HG03280 (cell line): ENCODE measurements around the gene DUSP21.
"Not testable (repeated sequence)": the region's sequence is repeated elsewhere in the genome, so short reads cannot be mapped to it uniquely, and the experiment has no call there.

Experiments used
- ATAC-seq: cut with Tn5 transposase; IDR thresholded peaks from one replicate; pipeline ENCODE4 v1.9.1; 2021; ENCODE audit warnings: mild to moderate bottlenecking, moderate library complexity; ENCODE audit not compliant: unreplicated experiment

DUSP21 gene

DNA sequence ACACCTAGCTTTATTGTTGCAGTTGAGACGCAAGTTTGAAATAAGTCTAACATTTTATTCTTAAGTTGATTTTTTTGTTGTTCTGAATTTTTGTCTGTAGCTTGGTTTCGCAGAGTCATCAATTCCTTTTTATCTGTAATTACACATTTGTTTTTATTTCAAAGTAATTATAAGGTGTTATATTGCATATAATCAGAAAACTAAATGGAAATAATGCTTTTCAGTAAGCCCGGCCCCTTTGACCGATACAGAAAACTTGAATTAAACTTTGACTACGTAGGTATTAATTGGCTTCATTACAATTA lies 31.3 kb downstream of the DUSP21 start:
- ATAC-seq = no peak

DNA sequence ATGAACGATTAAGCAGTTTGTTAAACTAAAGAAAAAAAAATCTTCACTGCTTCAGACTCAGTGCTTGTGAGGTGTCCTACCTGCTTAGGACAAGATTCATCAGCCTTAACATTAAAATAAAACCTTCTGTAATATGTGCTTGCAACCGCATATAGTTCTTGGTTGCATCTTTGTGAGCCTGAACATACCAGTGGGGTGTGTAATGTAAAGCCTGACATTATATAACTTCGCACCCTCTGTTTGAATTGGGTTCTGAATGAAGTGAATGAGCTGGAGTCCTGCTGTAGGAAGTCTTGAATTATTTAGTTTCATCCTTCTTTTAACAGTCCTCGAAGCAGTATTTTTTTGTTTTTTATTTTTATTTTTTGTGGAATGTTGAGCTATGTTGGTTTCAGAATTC lies 32.3 kb downstream of the DUSP21 start:
- no peak for ATAC-seq

DNA sequence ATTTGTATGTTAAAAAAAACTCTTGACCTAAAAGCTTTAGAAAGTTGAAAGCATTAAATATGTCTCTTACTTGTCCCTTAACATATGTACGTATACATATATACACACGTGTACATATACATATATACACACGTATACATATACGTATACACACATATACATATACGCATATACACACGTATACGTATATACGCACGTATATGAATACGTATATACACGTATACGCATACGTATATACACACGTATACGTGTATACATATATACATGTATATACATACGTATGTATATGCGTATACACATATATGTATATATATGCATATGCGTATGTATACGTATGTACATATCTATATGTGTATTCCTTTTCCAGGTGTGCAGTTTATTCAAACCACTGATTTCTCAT lies 32.9 kb downstream of the DUSP21 start:
- ATAC-seq = no peak

DNA sequence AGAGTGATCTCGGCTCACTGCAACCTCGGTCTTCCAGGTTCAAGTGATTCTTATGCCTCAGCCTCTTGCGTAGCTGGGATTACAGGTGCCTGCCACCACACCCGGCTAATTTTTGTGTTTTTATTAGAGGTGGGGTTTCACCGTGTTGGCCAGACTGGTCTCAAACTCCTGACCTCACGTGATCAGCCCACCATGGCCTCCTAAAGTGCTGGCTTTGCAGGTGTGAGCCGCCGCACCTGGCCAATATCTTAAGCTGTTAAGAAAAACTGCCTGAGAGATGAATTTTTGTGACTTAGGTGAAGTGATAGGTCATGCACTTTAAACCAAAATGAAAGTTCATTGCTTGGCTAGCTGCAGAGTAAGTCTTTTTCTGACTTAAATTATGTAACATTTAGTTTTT lies 35.0 kb downstream of the DUSP21 start:
- no peak for ATAC-seq

DNA sequence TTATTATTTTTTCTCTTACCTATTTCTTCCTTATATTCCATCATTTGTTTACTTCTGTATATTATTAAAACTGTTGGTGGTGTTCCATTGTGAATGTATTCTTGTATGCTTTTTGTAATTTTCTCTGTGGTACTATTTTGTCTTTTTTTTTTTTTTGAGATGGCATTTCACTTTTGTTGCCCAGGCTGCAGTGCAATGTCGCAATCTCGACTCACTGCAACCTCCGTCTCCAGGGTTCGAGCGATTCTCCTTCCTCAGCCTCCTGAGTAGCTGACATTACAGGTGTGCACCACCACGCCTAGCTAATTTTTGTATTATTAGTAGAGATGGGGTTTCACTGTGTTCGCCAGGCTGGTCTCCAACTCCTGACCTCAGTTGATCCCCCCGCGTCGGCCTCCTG lies 37.7 kb downstream of the DUSP21 start:
- ATAC-seq = no peak

DNA sequence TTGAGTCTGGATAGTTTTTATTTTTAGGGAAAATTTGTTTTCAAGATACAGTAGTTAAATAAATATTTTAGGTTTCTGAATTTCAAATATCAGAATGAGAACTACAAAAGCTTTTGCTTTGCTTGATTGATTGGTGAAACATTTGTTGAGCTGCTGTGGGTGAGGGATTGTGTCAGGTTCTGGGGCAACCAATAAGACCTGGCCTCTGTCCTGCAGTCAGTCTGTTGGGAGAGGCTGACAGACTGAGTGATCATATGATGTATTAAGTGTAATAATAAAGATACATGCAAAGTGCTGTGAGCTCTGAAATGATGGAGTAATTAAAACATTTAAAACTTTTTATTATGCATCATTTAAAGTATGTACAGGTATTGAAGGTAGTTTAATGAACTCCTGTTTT lies 38.8 kb downstream of the DUSP21 start:
- ATAC-seq = no peak

DNA sequence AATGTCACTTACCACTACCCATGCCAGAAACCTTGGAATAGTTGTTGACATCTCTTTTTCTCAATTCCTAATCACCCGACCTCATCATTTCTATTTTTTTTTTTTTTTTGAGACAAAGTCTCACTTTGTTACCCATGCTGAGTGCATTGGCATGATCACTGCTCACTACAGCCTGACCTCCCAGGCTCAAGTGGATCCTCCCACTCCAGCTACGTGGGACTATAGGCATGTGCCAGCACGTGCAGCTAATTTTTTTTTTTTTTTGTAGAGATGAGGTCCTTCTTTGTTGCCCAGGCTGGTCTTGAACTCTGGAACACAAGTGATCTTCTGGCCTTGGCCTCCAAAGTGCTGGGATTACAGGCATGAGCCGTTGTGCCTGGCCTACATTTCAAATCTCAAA lies 41.1 kb downstream of the DUSP21 start:
- ATAC-seq = no peak

DNA sequence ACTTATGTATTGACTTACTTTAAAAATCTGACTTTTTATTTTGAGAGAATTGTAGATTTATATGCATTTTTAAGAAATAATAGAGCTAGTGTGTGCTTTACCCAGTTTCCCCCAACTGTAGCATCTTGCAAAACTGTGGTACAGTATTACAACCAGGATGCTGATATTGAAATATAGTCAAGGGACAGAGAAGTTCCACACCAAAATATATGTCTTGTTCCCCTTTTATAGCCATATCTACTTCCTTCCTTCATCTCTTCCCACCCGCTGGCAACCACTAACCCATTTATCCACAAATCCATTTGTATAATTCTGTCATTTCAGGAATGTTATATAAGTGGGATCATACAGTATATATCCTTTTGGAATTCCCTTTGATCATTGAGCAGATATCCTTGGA lies 46.0 kb downstream of the DUSP21 start:
- ATAC-seq = no peak

DNA sequence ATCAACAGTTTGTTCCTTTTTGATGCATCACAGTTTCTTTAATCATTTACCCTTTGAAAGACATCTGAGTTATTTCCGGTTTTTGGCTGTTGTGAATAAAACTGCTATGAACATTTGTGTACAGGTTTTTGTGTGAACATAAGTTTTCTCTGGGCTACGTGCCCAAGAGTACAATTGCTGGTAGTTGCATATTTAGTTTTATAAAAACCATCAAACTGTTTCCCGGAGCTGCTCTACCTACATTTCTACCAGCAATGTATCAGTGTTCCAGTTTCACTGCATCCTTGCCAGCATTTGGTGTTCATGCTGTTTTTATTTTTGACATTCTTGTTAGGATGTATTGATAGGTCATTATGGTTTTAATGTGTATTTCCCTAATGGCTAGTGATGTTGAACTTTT lies 46.4 kb downstream of the DUSP21 start:
- no peak for ATAC-seq

DNA sequence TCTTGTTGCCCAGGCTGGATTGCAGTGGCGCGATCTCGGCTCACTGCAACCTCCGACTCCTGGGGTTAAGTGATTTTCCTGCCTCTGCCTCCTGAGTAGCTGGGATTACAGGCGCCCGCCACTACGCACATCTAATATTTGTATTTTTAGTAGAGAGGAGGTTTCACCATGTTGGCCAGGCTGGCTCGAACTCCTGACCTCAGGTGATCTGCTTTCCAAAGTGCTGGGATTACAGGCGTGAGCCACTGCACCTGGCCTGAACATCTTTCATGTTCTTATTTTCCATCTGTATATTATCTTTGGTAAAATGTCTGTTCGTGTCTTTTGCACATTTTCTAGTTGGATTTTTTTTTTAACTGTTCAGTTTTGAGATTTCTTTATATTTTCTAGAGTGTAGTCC lies 46.9 kb downstream of the DUSP21 start:
- ATAC-seq = not testable (repeated sequence)

DNA sequence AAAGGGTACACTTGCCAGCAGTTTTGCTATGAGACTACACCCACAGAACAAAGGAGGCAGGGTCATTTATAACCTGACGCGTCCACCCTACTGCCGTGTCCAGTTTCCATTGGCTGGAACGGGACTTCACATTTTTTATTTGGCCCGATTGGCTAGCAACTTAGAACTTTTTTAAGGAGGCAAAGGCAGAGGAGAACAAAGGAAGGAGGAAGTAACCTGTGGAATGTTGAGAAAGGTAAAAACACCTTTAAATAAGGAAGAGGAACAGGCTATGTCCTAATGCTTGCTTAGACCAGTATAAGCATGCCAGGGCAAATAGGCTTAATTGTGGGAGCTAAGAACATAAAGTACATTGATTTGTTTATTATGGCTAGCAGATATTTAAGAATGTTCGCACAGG lies 47.8 kb downstream of the DUSP21 start:
- ATAC-seq = no peak
